ENCODE measurements around the gene MDM4. TPM values are rescaled to one million over a fixed set of nuclear protein-coding genes. Genes with fewer than 3 reads are reported as not detected.

The MDM4 gene
- total RNA-seq = 10 to 100 TPM; 74.7 to 100.0 TPM

- no peak within 1 kb of the TSS for H3K4me3 Mint-ChIP-seq
- peak; percentile 97 for DNase-seq
- peak; percentile 87 for ATAC-seq
- CTCF ChIA-PET = interaction anchor here (0.7 to 3.7 kb wide), 19 partner anchors 10 to 291 kb away, joined by 3 to 46 read pairs (median 6); partner anchors contain the start of gene PIK3C2B
- H3K27ac Mint-ChIP-seq = peak within 1 kb of the TSS; percentile 52
- peaks cover 56% of the 10 kb centered on the region for H3K4me1 Mint-ChIP-seq
- H3K27me3 Mint-ChIP-seq = no peaks in the 10 kb centered on the region
- H3K9me3 Mint-ChIP-seq (ENCODE audit: low read depth) = no peaks in the 10 kb centered on the region
- peaks cover 21% of the 10 kb centered on the region for H3K36me3 Mint-ChIP-seq
Measured at GRCh38 chr1:204516180-204516879, at the start of gene MDM4. Gene MDM4, plus strand, starts transcription at chr1:204516406. Its CDS starts 9,113 bp downstream, at chr1:204525519.

GRCh38 chr1:204466416-204467405, 49.5 kb upstream of the MDM4 start:
- Mint-ChIP-seq H3K9me3 (ENCODE audit: low read depth) (no peaks in the 10 kb centered on the region), H3K27me3 (no peaks in the 10 kb centered on the region), H3K4me1 (peaks cover 35% of the 10 kb centered on the region), H3K36me3 (peaks cover 11% of the 10 kb centered on the region), H3K4me3 (no peak overlapping the region), H3K27ac (no peak overlapping the region)
- DNase-seq (no peak), ATAC-seq (no peak)
- CTCF ChIA-PET = interaction anchor here (0.7 to 3.6 kb wide), 8 partner anchors 11 to 340 kb away, joined by 3 to 18 read pairs (median 4); partner anchors contain the start of gene PIK3C2B

GRCh38 chr1:204468206-204468605, 48.0 kb upstream of the MDM4 start:
- CTCF ChIA-PET = no interaction called here
- H3K9me3 Mint-ChIP-seq (ENCODE audit: low read depth) = no peaks in the 10 kb centered on the region
- H3K27ac Mint-ChIP-seq = no peak overlapping the region
- H3K4me1 Mint-ChIP-seq = peaks cover 22% of the 10 kb centered on the region
- no peak for DNase-seq
- no peak for ATAC-seq
- H3K36me3 Mint-ChIP-seq = peaks cover 12% of the 10 kb centered on the region
- H3K27me3 Mint-ChIP-seq = no peaks in the 10 kb centered on the region
- no peak overlapping the region for H3K4me3 Mint-ChIP-seq

- peaks cover 18% of the 10 kb centered on the region for H3K4me1 Mint-ChIP-seq
- no peak for ATAC-seq
- H3K4me3 Mint-ChIP-seq = no peak overlapping the region
- CTCF ChIA-PET = interaction anchor here (0.8 to 0.9 kb wide), 2 partner anchors 38 to 70 kb away, joined by 3 read pairs; no protein-coding TSS in a partner anchor
- no peaks in the 10 kb centered on the region for H3K27me3 Mint-ChIP-seq
- H3K36me3 Mint-ChIP-seq = peaks cover 12% of the 10 kb centered on the region
- no peak overlapping the region for H3K27ac Mint-ChIP-seq
- no peaks in the 10 kb centered on the region for H3K9me3 Mint-ChIP-seq (ENCODE audit: low read depth)
- DNase-seq = no peak
Measured at GRCh38 chr1:204468766-204469302, 47.4 kb upstream of the MDM4 start.

- CTCF ChIA-PET = interaction anchor here (0.8 to 1.3 kb wide), 3 partner anchors 10 to 71 kb away, joined by 3 to 4 read pairs (median 3); no protein-coding TSS in a partner anchor
- Mint-ChIP-seq H3K4me3 (no peak overlapping the region), H3K36me3 (peaks cover 12% of the 10 kb centered on the region), H3K4me1 (peaks cover 14% of the 10 kb centered on the region), H3K27ac (no peak overlapping the region), H3K9me3 (ENCODE audit: low read depth) (no peaks in the 10 kb centered on the region), H3K27me3 (no peaks in the 10 kb centered on the region)
- ATAC-seq (no peak), DNase-seq (no peak)
Measured at GRCh38 chr1:204469304-204469703, 46.9 kb upstream of the MDM4 start.

- Mint-ChIP-seq H3K27ac (no peak overlapping the region), H3K36me3 (peaks cover 9% of the 10 kb centered on the region), H3K4me3 (no peak overlapping the region), H3K9me3 (ENCODE audit: low read depth) (no peaks in the 10 kb centered on the region), H3K4me1 (no peaks in the 10 kb centered on the region), H3K27me3 (no peaks in the 10 kb centered on the region)
- no peak for ATAC-seq
- CTCF ChIA-PET = interaction anchor here (1.1 to 1.8 kb wide), 2 partner anchors 26 to 40 kb away, joined by 3 to 4 read pairs; no protein-coding TSS in a partner anchor
- DNase-seq = no peak
Measured at GRCh38 chr1:204471687-204472086, 44.5 kb upstream of the MDM4 start.

GRCh38 chr1:204472660-204473059, 43.5 kb upstream of the MDM4 start:
- Mint-ChIP-seq H3K27ac (no peak overlapping the region), H3K36me3 (peaks cover 9% of the 10 kb centered on the region), H3K4me3 (no peak overlapping the region), H3K27me3 (no peaks in the 10 kb centered on the region), H3K9me3 (ENCODE audit: low read depth) (no peaks in the 10 kb centered on the region), H3K4me1 (peaks cover 4% of the 10 kb centered on the region)
- ATAC-seq = no peak
- DNase-seq = no peak
- CTCF ChIA-PET = interaction anchor here (1.1 to 1.8 kb wide), 3 partner anchors 21 to 41 kb away, joined by 3 to 4 read pairs (median 4); partner anchors contain the start of gene PIK3C2B

- Mint-ChIP-seq H3K4me3 (no peak overlapping the region), H3K9me3 (ENCODE audit: low read depth) (no peaks in the 10 kb centered on the region), H3K4me1 (peaks cover 5% of the 10 kb centered on the region), H3K36me3 (peaks cover 8% of the 10 kb centered on the region), H3K27me3 (no peaks in the 10 kb centered on the region), H3K27ac (no peak overlapping the region)
- CTCF ChIA-PET = interaction anchor here (0.5 to 1.5 kb wide), 5 partner anchors 20 to 75 kb away, joined by 3 to 5 read pairs (median 4); partner anchors contain the start of gene PIK3C2B
- DNase-seq (no peak), ATAC-seq (no peak)
Measured at GRCh38 chr1:204473400-204473965, 42.7 kb upstream of the MDM4 start.

- H3K27me3 Mint-ChIP-seq = no peaks in the 10 kb centered on the region
- CTCF ChIA-PET = interaction anchor here (0.7 to 1.0 kb wide), 4 partner anchors 17 to 29 kb away, joined by 3 to 4 read pairs (median 4); partner anchors contain the start of gene PIK3C2B
Measured at GRCh38 chr1:204475656-204476432, 40.4 kb upstream of the MDM4 start.

GRCh38 chr1:204476563-204476962, 39.6 kb upstream of the MDM4 start:
- Mint-ChIP-seq H3K27me3 (no peaks in the 10 kb centered on the region), H3K27ac (no peak overlapping the region), H3K36me3 (peaks cover 1% of the 10 kb centered on the region), H3K4me1 (peaks cover 20% of the 10 kb centered on the region), H3K4me3 (no peak overlapping the region), H3K9me3 (ENCODE audit: low read depth) (no peaks in the 10 kb centered on the region)
- ATAC-seq (no peak), DNase-seq (no peak)
- CTCF ChIA-PET = interaction anchor here (0.9 to 1.7 kb wide), 4 partner anchors 11 to 30 kb away, joined by 3 to 6 read pairs (median 3); no protein-coding TSS in a partner anchor

More at GRCh38 chr1:204475656-204476432, 40.4 kb upstream of the MDM4 start:
- Mint-ChIP-seq H3K4me1 (peaks cover 19% of the 10 kb centered on the region), H3K27ac (no peak overlapping the region), H3K36me3 (peaks cover 1% of the 10 kb centered on the region), H3K4me3 (no peak overlapping the region), H3K9me3 (ENCODE audit: low read depth) (no peaks in the 10 kb centered on the region)
- DNase-seq = no peak
- ATAC-seq = no peak

GRCh38 chr1:204477036-204477740, 39.0 kb upstream of the MDM4 start:
- DNase-seq (no peak), ATAC-seq (no peak)
- Mint-ChIP-seq H3K36me3 (no peaks in the 10 kb centered on the region), H3K27ac (peak overlapping the region; percentile 16), H3K27me3 (no peaks in the 10 kb centered on the region), H3K9me3 (ENCODE audit: low read depth) (no peaks in the 10 kb centered on the region), H3K4me1 (peaks cover 20% of the 10 kb centered on the region), H3K4me3 (no peak overlapping the region)
- CTCF ChIA-PET = interaction anchor here (0.9 to 3.3 kb wide), 5 partner anchors 11 to 45 kb away, joined by 3 to 16 read pairs (median 4); no protein-coding TSS in a partner anchor

Data from activated CD8-positive, alpha-beta memory T cell treated with anti-CD3 and anti-CD28 coated beads, Interleukin-2, amount 10 ng/mL, durations not matched to agents 7 days and 5 days (primary cell).